Measurements from ENCODE around the gene CHD9.

The CHD9 gene

GRCh38 chr16:53084141-53084541 is 29.4 kb downstream of the CHD9 start:
- no peaks in the 10 kb centered on the region for H3K9me3 ChIP-seq (ENCODE audit: insufficient read depth, low read length)
- H3K9ac ChIP-seq (ENCODE audit: insufficient read length, low read depth), result no peak overlapping the region
- TF ChIP-seq YY1 (IDR thresholded peaks at IDR 0.05; ENCODE audit: insufficient read depth, insufficient read length) (no peak), SUZ12 (IDR thresholded peaks at IDR 0.05; ENCODE audit: extremely low read depth, insufficient read depth, insufficient read length) (no peak), ZNF274 (IDR thresholded peaks at IDR 0.05; ENCODE audit: low read depth, low read length) (no peak)
- H3K4me3 ChIP-seq (ENCODE audit: insufficient read length, low read depth), result no peak overlapping the region
- DNase-seq (ENCODE audit: low read depth, low spot score), result no peak
- peaks cover 18% of the 10 kb centered on the region for H3K4me1 ChIP-seq (ENCODE audit: insufficient read depth, insufficient read length)
- no peaks in the 10 kb centered on the region for H3K27me3 ChIP-seq (ENCODE audit: insufficient read depth, insufficient read length)
- H3K36me3 ChIP-seq (ENCODE audit: insufficient read depth, insufficient read length, low read length), result peaks cover 17% of the 10 kb centered on the region

GRCh38 chr16:53084746-53085334 is 30.0 kb downstream of the CHD9 start:
- no peak for DNase-seq (ENCODE audit: low read depth, low spot score)
- Histone ChIP-seq H3K27me3 (ENCODE audit: insufficient read depth, insufficient read length) (no peaks in the 10 kb centered on the region), H3K9me3 (ENCODE audit: insufficient read depth, low read length) (no peaks in the 10 kb centered on the region), H3K4me3 (ENCODE audit: insufficient read length, low read depth) (no peak overlapping the region), H3K9ac (ENCODE audit: insufficient read length, low read depth) (no peak overlapping the region), H3K36me3 (ENCODE audit: insufficient read depth, insufficient read length, low read length) (peaks cover 17% of the 10 kb centered on the region), H3K4me1 (ENCODE audit: insufficient read depth, insufficient read length) (peaks cover 22% of the 10 kb centered on the region)
- TF ChIP-seq ZNF274 (IDR thresholded peaks at IDR 0.05; ENCODE audit: low read depth, low read length), result no peak
- TF ChIP-seq YY1 (IDR thresholded peaks at IDR 0.05; ENCODE audit: insufficient read depth, insufficient read length), result no peak
- no peak for TF ChIP-seq SUZ12 (IDR thresholded peaks at IDR 0.05; ENCODE audit: extremely low read depth, insufficient read depth, insufficient read length)

- TF ChIP-seq SUZ12 (IDR thresholded peaks at IDR 0.05; ENCODE audit: extremely low read depth, insufficient read depth, insufficient read length) (no peak), ZNF274 (IDR thresholded peaks at IDR 0.05; ENCODE audit: low read depth, low read length) (no peak), YY1 (IDR thresholded peaks at IDR 0.05; ENCODE audit: insufficient read depth, insufficient read length) (no peak)
- Histone ChIP-seq H3K4me1 (ENCODE audit: insufficient read depth, insufficient read length) (peaks cover 24% of the 10 kb centered on the region), H3K36me3 (ENCODE audit: insufficient read depth, insufficient read length, low read length) (peaks cover 17% of the 10 kb centered on the region), H3K9me3 (ENCODE audit: insufficient read depth, low read length) (no peaks in the 10 kb centered on the region), H3K9ac (ENCODE audit: insufficient read length, low read depth) (no peak overlapping the region), H3K4me3 (ENCODE audit: insufficient read length, low read depth) (no peak overlapping the region), H3K27me3 (ENCODE audit: insufficient read depth, insufficient read length) (no peaks in the 10 kb centered on the region)
- no peak for DNase-seq (ENCODE audit: low read depth, low spot score)
Measured at GRCh38 chr16:53085369-53085843, 30.6 kb downstream of the CHD9 start.

GRCh38 chr16:53085931-53086421 is 31.2 kb downstream of the CHD9 start:
- H3K4me1 ChIP-seq (ENCODE audit: insufficient read depth, insufficient read length), result peaks cover 24% of the 10 kb centered on the region
- no peaks in the 10 kb centered on the region for H3K9me3 ChIP-seq (ENCODE audit: insufficient read depth, low read length)
- H3K36me3 ChIP-seq (ENCODE audit: insufficient read depth, insufficient read length, low read length), result peaks cover 17% of the 10 kb centered on the region
- H3K27me3 ChIP-seq (ENCODE audit: insufficient read depth, insufficient read length), result no peaks in the 10 kb centered on the region
- TF ChIP-seq YY1 (IDR thresholded peaks at IDR 0.05; ENCODE audit: insufficient read depth, insufficient read length), result no peak
- TF ChIP-seq ZNF274 (IDR thresholded peaks at IDR 0.05; ENCODE audit: low read depth, low read length), result no peak
- TF ChIP-seq SUZ12 (IDR thresholded peaks at IDR 0.05; ENCODE audit: extremely low read depth, insufficient read depth, insufficient read length), result no peak
- H3K9ac ChIP-seq (ENCODE audit: insufficient read length, low read depth), result no peak overlapping the region
- H3K4me3 ChIP-seq (ENCODE audit: insufficient read length, low read depth), result no peak overlapping the region
- no peak for DNase-seq (ENCODE audit: low read depth, low spot score)

GRCh38 chr16:53087101-53087500 is 32.3 kb downstream of the CHD9 start:
- DNase-seq (ENCODE audit: low read depth, low spot score), result no peak
- Histone ChIP-seq H3K27me3 (ENCODE audit: insufficient read depth, insufficient read length) (no peaks in the 10 kb centered on the region), H3K36me3 (ENCODE audit: insufficient read depth, insufficient read length, low read length) (peaks cover 17% of the 10 kb centered on the region), H3K9me3 (ENCODE audit: insufficient read depth, low read length) (no peaks in the 10 kb centered on the region), H3K9ac (ENCODE audit: insufficient read length, low read depth) (peak overlapping the region; percentile 23), H3K4me1 (ENCODE audit: insufficient read depth, insufficient read length) (peaks cover 20% of the 10 kb centered on the region), H3K4me3 (ENCODE audit: insufficient read length, low read depth) (no peak overlapping the region)
- TF ChIP-seq ZNF274 (IDR thresholded peaks at IDR 0.05; ENCODE audit: low read depth, low read length) (no peak), SUZ12 (IDR thresholded peaks at IDR 0.05; ENCODE audit: extremely low read depth, insufficient read depth, insufficient read length) (no peak), YY1 (IDR thresholded peaks at IDR 0.05; ENCODE audit: insufficient read depth, insufficient read length) (no peak)

GRCh38 chr16:53089434-53090285 is 34.9 kb downstream of the CHD9 start:
- Histone ChIP-seq H3K27me3 (ENCODE audit: insufficient read depth, insufficient read length) (no peaks in the 10 kb centered on the region), H3K9ac (ENCODE audit: insufficient read length, low read depth) (no peak overlapping the region), H3K9me3 (ENCODE audit: insufficient read depth, low read length) (no peaks in the 10 kb centered on the region), H3K4me1 (ENCODE audit: insufficient read depth, insufficient read length) (peaks cover 23% of the 10 kb centered on the region), H3K4me3 (ENCODE audit: insufficient read length, low read depth) (no peak overlapping the region), H3K36me3 (ENCODE audit: insufficient read depth, insufficient read length, low read length) (peaks cover 6% of the 10 kb centered on the region)
- TF ChIP-seq YY1 (IDR thresholded peaks at IDR 0.05; ENCODE audit: insufficient read depth, insufficient read length), result no peak
- TF ChIP-seq SUZ12 (IDR thresholded peaks at IDR 0.05; ENCODE audit: extremely low read depth, insufficient read depth, insufficient read length), result no peak
- no peak for TF ChIP-seq ZNF274 (IDR thresholded peaks at IDR 0.05; ENCODE audit: low read depth, low read length)
- peak; percentile 71 for DNase-seq (ENCODE audit: low read depth, low spot score)

- no peaks in the 10 kb centered on the region for H3K27me3 ChIP-seq (ENCODE audit: insufficient read depth, insufficient read length)
- no peaks in the 10 kb centered on the region for H3K9me3 ChIP-seq (ENCODE audit: insufficient read depth, low read length)
- DNase-seq (ENCODE audit: low read depth, low spot score), result no peak
- no peak overlapping the region for H3K4me3 ChIP-seq (ENCODE audit: insufficient read length, low read depth)
- no peak for TF ChIP-seq SUZ12 (IDR thresholded peaks at IDR 0.05; ENCODE audit: extremely low read depth, insufficient read depth, insufficient read length)
- no peak for TF ChIP-seq YY1 (IDR thresholded peaks at IDR 0.05; ENCODE audit: insufficient read depth, insufficient read length)
- no peak for TF ChIP-seq ZNF274 (IDR thresholded peaks at IDR 0.05; ENCODE audit: low read depth, low read length)
- H3K9ac ChIP-seq (ENCODE audit: insufficient read length, low read depth), result peak overlapping the region; percentile 29
- H3K36me3 ChIP-seq (ENCODE audit: insufficient read depth, insufficient read length, low read length), result peaks cover 6% of the 10 kb centered on the region
- peaks cover 23% of the 10 kb centered on the region for H3K4me1 ChIP-seq (ENCODE audit: insufficient read depth, insufficient read length)
Measured at GRCh38 chr16:53090286-53090590, 35.4 kb downstream of the CHD9 start.

All from NT2/D1 (cell line).